ENCODE data around the gene DUSP14.

DNA sequence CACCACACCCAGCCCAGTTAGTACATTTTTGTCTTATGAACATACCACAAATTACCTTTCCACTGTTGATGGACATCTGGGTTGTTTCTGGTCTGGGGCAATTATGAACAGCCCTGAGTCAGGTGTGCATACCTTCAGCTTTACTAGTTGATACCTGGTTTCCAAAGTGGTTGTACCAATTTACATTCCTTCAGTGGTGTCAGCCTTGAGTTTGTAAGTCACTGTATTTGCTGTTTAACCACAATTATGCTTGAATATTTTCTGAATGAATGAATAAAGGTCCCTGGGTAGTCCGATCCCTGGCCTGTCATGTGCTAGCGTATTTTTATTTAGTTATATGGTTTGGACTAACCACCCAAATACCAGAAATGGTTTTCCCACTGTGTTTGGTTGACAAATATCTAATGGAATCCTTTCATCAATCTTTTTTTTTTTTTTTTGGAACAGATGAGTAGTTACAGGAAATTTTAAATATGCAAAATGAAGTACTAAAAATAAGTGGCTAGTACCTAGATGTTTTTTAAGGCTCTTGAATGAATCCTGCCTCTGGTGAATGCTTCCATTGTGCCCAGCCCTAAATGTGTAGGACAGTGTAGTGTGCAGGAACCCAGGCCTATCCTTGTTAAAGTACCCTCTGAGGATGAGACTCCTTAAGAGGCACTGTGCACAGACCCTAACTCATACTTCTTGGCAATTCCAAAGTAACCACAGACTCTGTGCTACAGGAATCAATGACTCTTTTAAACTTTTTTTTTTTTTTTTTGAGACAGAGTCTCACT, 3.7 kb downstream of the DUSP14 start:
- TF ChIP-seq, protein P1, sequence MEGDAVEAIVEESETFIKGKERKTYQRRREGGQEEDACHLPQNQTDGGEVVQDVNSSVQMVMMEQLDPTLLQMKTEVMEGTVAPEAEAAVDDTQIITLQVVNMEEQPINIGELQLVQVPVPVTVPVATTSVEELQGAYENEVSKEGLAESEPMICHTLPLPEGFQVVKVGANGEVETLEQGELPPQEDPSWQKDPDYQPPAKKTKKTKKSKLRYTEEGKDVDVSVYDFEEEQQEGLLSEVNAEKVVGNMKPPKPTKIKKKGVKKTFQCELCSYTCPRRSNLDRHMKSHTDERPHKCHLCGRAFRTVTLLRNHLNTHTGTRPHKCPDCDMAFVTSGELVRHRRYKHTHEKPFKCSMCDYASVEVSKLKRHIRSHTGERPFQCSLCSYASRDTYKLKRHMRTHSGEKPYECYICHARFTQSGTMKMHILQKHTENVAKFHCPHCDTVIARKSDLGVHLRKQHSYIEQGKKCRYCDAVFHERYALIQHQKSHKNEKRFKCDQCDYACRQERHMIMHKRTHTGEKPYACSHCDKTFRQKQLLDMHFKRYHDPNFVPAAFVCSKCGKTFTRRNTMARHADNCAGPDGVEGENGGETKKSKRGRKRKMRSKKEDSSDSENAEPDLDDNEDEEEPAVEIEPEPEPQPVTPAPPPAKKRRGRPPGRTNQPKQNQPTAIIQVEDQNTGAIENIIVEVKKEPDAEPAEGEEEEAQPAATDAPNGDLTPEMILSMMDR (conservative IDR thresholded peaks at IDR 0.05; ENCODE audit: low read depth, low read length), result no peak
- no peak for TF ChIP-seq EZH2phosphoT487 (IDR thresholded peaks at IDR 0.05; ENCODE audit: borderline replicate concordance, low read length)

Data from PC-3 (cell line).